ENCODE data around the gene STARD3.

DNA sequence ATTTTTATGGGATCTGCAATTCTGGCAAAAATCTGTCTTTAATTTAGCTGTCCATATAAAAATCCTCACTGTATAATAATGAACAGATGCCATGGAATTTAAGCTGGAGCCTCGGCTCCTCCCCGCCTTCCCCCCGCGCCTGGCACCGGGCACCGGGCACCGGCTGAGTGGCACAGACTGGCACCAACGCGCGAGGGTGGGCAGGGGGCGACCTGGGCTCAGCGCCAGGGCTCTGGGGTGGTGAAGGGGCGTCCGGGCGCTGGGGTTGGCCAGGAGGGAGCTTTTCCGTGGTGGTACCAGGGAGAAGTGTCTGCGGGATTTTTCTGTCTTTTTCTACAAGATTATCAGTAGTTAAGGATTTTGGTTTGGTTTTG is 38.3 kb upstream of the STARD3 start:
- TF ChIP-seq, protein P1, sequence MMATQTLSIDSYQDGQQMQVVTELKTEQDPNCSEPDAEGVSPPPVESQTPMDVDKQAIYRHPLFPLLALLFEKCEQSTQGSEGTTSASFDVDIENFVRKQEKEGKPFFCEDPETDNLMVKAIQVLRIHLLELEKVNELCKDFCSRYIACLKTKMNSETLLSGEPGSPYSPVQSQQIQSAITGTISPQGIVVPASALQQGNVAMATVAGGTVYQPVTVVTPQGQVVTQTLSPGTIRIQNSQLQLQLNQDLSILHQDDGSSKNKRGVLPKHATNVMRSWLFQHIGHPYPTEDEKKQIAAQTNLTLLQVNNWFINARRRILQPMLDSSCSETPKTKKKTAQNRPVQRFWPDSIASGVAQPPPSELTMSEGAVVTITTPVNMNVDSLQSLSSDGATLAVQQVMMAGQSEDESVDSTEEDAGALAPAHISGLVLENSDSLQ (IDR thresholded peaks at IDR 0.05): no peak
- TF ChIP-seq ARNT (IDR thresholded peaks at IDR 0.05): no peak
- no peak for TF ChIP-seq SP1 (IDR thresholded peaks at IDR 0.05)
- no peak for TF ChIP-seq FOXK2 (IDR thresholded peaks at IDR 0.05)
- no peak for TF ChIP-seq FOXA1 (IDR thresholded peaks at IDR 0.05)
- TF ChIP-seq SUZ12 (IDR thresholded peaks at IDR 0.05): no peak
- no peak for TF ChIP-seq ELF4 (IDR thresholded peaks at IDR 0.05)

Data from HEK293T (cell line).